Prostate gland (tissue), 2 donors: Measurements from ENCODE around the gene ABHD5. TPM values are rescaled to one million over a fixed set of nuclear protein-coding genes. Genes with fewer than 3 reads are reported as not detected.

ENCODE experiments used
- DNase-seq: peaks from one replicate; pipeline ENCODE4 v3.0.0-alpha.2; 2019; ENCODE audit warnings: low spot score
- H3K27ac ChIP-seq, 2 donors: fragments of 200-600 bp; sonication (generic); 2 replicates each; pipeline ENCODE4 v1.5.1; 2017 to 2019
- H3K27me3 ChIP-seq: fragments of 200-600 bp; sonication (generic); replicated peaks from 2 replicates; pipeline ENCODE4 v1.5.1; 2019; ENCODE audit not compliant: insufficient read depth
- H3K36me3 ChIP-seq, 2 donors: fragments of 200-600 bp; sonication (generic); 1 replicate in 1 of 2; 2 replicates in 1 of 2; pipeline versions ENCODE4 v1.5.1 to v1.8.1; 2017 to 2019
- H3K4me1 ChIP-seq: fragments of 200-600 bp; sonication (generic); replicated peaks from 2 replicates; pipeline ENCODE4 v1.5.1; 2019
- H3K4me3 ChIP-seq, 2 donors: fragments of 200-600 bp; sonication (generic); 2 replicates each; pipeline ENCODE4 v1.5.1; 2017 to 2019
- H3K9me3 ChIP-seq: fragments of 200-600 bp; sonication (generic); 2 replicates; pipeline ENCODE4 v1.5.1; 2017
- POLR2A ChIP-seq: fragments of 450-650 bp; IDR thresholded peaks from one replicate; pipeline ENCODE4 v1.6.1; 2016; ENCODE audit warnings: antibody characterized with exemption, mild to moderate bottlenecking
- POLR2AphosphoS5 ChIP-seq: sonication (generic); formaldehyde crosslinking; IDR thresholded peaks from one replicate; pipeline ENCODE4 v1.6.1; 2017; ENCODE audit warnings: antibody characterized with exemption
- WGBS: methylation state at CpG from one replicate; pipeline ENCODE4 v1.1.5; 2018; 5-methylcytosine and 5-hydroxymethylcytosine counted together
- intact Hi-C: fragments of 100-400 bp; cut with DNase I; formaldehyde crosslinking; loops from one replicate; pipeline ENCODE4 v1.14.2; 2022
- total RNA-seq, 2 donors: library from RNA; depleted of rRNA; stranded (reverse); fragments of >200 nt; gene quantifications; one replicate each; pipeline ENCODE4 v1.1.0, GENCODE V29; 2016
- TF ChIP-seq, protein P1 (sequence below), 4 experiments: fragments of 200-600 bp in 2 of 4; fragments of 450-650 bp in 2 of 4; sonication (generic) in 2 of 4; IDR thresholded peaks; 1 replicate in 3 of 4; 2 replicates in 1 of 4; pipeline ENCODE4 v1.5.1; 2016 to 2019; ENCODE audit warnings: antibody characterized with exemption in 4 of 4, mild to moderate bottlenecking in 2 of 4, moderate library complexity in 2 of 4

The ABHD5 gene
- total RNA-seq, result 10 to 100 TPM; 10.7 to 20.6 TPM

DNA sequence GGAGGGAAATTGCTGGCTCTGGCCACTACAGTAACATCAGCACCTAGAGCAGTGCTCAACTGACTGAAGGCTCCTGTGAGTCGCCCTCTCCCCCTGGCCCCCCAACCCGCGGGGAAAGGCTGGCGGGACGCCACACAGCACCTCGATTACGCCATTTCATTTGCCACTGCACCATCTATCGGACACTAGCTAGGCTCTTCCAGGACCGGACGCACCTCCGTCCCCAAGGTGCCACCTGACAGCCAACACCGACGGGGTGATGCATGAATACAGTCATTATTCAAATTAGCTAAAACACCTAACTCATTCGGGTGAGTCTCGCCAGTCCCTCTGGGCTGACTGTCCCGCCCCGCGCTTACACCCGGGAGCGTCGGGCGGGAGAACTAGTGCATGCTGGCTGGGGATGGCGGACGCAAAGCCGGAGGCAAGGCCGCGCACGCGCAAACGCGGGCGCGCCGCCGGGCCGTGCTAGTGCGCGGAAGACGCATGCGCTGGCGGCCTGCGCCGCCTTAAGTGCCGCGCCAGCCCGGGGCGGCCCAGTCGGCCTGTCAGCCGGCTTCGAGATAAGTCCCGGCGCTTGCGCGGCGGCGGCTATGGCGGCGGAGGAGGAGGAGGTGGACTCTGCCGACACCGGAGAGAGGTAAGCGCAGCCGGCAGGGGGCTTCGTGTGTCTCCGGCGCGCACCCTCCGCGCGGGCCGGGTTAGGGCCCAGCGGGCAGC is at the start of gene ABHD5:
Gene ABHD5, plus strand, starts transcription at position 539 of the 720 bp plus-strand sequence. Its CDS starts 55 bp downstream, at position 594.
- Histone ChIP-seq H3K4me1 (no peaks in the 10 kb centered on the region), H3K36me3 (no peaks in the 10 kb centered on the region), H3K27ac (peak within 1 kb of the TSS; percentile 92 to 94), H3K4me3 (peak within 1 kb of the TSS; percentile 91 to 96), H3K27me3 (no peaks in the 10 kb centered on the region), H3K9me3 (no peaks in the 10 kb centered on the region)
- peak; percentile 85 for DNase-seq
- intact Hi-C loops, result loop anchor here (5.0 kb wide), 2 partner anchors 68 to 77 kb away; partner anchors contain the start of gene ANO10
- WGBS, result under 1% methylated on average over 62 of the region's 71 CpGs
- TF ChIP-seq POLR2AphosphoS5 (peak; percentile 65), POLR2A (peak; percentile 99)
- TF ChIP-seq, protein P1, sequence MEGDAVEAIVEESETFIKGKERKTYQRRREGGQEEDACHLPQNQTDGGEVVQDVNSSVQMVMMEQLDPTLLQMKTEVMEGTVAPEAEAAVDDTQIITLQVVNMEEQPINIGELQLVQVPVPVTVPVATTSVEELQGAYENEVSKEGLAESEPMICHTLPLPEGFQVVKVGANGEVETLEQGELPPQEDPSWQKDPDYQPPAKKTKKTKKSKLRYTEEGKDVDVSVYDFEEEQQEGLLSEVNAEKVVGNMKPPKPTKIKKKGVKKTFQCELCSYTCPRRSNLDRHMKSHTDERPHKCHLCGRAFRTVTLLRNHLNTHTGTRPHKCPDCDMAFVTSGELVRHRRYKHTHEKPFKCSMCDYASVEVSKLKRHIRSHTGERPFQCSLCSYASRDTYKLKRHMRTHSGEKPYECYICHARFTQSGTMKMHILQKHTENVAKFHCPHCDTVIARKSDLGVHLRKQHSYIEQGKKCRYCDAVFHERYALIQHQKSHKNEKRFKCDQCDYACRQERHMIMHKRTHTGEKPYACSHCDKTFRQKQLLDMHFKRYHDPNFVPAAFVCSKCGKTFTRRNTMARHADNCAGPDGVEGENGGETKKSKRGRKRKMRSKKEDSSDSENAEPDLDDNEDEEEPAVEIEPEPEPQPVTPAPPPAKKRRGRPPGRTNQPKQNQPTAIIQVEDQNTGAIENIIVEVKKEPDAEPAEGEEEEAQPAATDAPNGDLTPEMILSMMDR (IDR thresholded peaks at IDR 0.05), result peak in 3 of 4 experiments; percentile 24 to 27 (median 26)

DNA sequence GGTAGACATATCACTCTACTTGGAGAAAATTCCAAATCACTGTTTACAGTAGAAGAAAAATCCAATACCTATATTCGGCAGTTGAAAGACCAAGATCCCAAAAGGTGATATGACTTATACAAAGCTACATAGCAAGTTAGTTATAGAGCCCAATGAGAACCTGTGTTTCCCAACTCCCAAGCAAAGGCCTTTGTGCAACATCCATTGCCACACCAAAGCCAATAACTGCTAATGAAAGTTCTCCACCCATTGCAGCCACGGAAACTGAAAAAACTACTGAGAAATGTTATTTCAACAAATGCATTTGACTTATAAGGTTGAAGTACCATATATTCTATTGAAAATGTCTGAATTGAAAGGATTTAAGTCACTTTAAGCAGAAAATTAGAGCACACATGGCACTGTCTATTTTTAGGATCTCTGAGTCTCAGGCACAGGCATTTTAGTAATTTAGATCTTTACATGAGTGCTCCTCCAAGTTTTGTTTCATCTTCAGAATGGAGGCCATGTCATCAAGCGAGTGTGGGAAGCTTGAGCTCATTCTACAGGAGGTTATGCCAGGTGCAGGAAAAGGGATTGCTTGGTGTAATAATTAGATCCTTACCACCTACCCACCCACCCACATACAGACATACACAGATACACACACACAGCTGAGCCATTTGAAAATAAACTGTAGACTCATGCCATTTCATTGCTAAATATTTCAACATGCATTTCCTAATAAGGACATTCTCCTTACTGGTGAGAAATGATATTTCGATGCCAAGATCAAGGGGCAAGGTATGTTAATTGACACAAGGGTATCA is 49.2 kb upstream of the ABHD5 start:
- 86% methylated on average over 4 of the region's 4 CpGs for WGBS
- Histone ChIP-seq H3K9me3 (no peaks in the 10 kb centered on the region), H3K27me3 (no peaks in the 10 kb centered on the region), H3K4me1 (no peaks in the 10 kb centered on the region), H3K36me3 (no peaks in the 10 kb centered on the region), H3K4me3 (no peak overlapping the region), H3K27ac (no peak overlapping the region)
- TF ChIP-seq POLR2A, result no peak
- TF ChIP-seq POLR2AphosphoS5, result no peak
- TF ChIP-seq, protein P1 (IDR thresholded peaks at IDR 0.05), result no peak
- DNase-seq, result no peak
- intact Hi-C loops, result no loop called here

DNA sequence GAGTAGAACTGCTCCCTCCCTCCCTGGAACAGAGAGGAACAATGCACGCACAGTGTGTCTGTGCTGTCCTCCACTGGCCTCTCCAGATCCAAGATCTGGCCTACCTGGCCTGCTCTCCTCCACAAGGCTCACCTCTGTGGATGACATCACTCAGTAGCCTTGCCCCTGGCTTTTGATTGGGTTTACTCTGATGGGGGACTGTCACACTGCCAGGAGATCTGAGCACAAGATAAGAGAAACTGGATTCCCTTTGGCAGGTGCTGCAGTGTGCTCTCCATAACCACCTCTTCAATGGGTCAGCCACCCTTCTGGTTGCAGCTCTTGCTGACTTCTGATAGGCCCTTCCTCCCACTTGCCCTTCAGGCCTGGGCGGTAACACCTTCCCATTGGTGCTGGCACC is 46.3 kb upstream of the ABHD5 start:
- Histone ChIP-seq H3K36me3 (no peaks in the 10 kb centered on the region), H3K27me3 (no peaks in the 10 kb centered on the region), H3K4me1 (no peaks in the 10 kb centered on the region), H3K4me3 (no peak overlapping the region), H3K9me3 (no peaks in the 10 kb centered on the region), H3K27ac (no peak overlapping the region)
- intact Hi-C loops, result no loop called here
- no peak for TF ChIP-seq POLR2AphosphoS5
- TF ChIP-seq POLR2A, result no peak
- TF ChIP-seq, protein P1 (IDR thresholded peaks at IDR 0.05), result no peak
- no peak for DNase-seq
- WGBS, result 100% methylated on average over 2 of the region's 2 CpGs

DNA sequence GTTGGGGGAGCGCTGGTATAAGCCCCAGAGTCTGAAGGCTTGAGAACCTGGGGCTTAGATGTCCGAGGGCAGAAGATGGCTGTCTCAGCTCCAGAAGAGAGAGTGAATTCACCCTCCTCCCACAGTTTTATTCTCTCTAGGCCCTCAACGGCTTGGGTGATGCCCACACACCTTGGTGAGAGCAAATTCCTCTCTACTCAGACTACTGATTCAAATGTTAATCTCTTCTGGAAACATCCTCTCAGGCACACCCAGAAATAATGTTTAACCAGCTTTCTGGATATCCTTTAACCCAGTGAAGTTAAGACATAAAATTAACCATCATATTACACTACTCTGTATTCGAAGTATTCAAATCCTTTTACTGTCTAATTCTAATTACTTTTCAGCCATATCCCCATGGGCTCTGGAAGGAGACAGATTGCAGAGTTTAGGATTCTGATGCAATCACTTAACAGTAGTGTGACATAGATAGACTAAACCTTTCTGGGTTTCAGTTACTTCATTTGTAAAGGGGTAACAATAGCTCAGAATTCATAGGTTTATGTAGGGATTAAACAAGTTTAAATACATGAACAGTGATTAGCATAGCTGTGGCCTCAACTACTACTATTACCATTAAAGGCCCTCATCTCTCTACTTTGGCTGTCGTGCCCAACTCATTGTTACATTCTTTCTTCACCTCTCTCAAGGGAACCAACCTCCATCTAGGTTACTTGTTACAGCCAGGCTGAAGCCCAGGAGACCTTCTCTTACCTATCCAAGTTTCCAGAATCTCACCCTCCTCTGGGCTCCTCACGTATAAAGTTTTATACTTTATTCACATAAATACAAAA is 43.2 kb upstream of the ABHD5 start:
- WGBS, result 82% methylated on average over 6 of the region's 6 CpGs
- H3K27me3 ChIP-seq, result no peaks in the 10 kb centered on the region
- no peaks in the 10 kb centered on the region for H3K4me1 ChIP-seq

DNA sequence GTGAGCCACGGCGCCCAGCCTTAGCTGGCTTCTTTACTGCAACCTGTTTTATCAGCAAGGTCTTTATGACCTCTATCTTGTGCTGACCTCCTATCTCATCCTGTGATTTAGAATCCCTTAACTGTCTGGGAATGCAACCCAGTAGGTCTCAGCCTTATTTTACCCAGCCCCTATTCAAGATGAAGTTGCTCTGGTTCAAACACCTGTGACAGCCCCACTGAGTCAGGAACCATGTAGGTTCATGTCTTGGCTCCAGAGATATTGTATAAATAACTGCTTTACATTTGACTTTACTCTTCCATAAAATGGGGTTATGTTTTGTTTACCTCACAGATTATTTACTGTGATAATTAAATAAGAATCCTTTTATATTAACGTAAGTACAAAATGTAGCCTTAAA is 41.8 kb upstream of the ABHD5 start:
- intact Hi-C loops, result no loop called here
- TF ChIP-seq, protein P1 (IDR thresholded peaks at IDR 0.05), result no peak
- no peak for TF ChIP-seq POLR2AphosphoS5
- TF ChIP-seq POLR2A, result no peak
- 80% methylated on average over 3 of the region's 3 CpGs for WGBS
- no peak for DNase-seq
- no peaks in the 10 kb centered on the region for H3K4me1 ChIP-seq
- H3K4me3 ChIP-seq, result no peak overlapping the region
- no peaks in the 10 kb centered on the region for H3K36me3 ChIP-seq
- no peaks in the 10 kb centered on the region for H3K27me3 ChIP-seq
- H3K27ac ChIP-seq, result no peak overlapping the region
- H3K9me3 ChIP-seq, result no peaks in the 10 kb centered on the region

More for the DNA sequence above, 43.2 kb upstream of the ABHD5 start:
- H3K36me3 ChIP-seq, result no peaks in the 10 kb centered on the region
- intact Hi-C loops, result no loop called here
- H3K9me3 ChIP-seq, result no peaks in the 10 kb centered on the region
- TF ChIP-seq POLR2AphosphoS5, result no peak
- no peak overlapping the region for H3K4me3 ChIP-seq
- H3K27ac ChIP-seq, result no peak overlapping the region
- no peak for DNase-seq
